Measurements from ENCODE around the gene PKIB.
"Not testable (repeated sequence)": the region's sequence is repeated elsewhere in the genome, so short reads cannot be mapped to it uniquely, and the experiment has no call there.

The PKIB gene

DNA sequence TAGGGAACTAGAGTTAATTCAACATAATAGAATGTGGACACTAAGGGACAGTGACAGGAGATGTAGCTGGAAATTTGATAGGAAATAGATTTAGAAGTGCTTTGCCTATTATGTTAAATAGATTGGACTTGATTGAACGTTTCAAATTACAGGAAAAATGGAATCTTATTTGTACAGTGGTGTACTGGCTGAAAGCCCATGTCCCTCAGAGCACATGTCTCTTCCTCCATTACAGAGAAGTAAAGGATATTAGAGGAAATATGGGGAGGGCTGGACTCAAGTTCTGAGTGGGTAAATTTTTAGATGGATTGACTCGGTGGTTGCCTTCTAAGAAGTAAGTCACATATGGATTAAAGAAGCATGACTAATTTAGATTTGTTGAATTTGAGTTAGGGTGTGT lies 11.4 kb downstream of the PKIB start:
- no peak for FAIRE-seq

DNA sequence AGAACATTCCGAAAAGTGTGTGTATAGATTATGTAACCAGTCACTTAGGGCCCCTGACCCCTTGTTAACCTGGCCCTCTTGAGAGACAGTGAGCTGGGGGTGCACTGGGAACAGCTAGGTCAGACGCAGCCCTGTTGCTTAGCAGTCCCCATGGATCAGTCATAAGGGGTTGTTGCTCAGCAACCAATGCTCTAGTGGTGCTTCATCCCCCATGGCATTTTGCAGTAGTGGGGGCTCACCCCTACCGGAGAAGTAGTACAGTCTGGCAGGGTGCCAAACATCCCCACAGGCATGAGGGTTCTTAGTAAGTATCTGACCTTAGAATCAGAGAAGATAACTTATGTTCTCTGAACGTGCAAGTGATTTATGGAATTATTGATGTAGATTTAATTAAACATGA lies 12.3 kb downstream of the PKIB start:
- no peak for FAIRE-seq

DNA sequence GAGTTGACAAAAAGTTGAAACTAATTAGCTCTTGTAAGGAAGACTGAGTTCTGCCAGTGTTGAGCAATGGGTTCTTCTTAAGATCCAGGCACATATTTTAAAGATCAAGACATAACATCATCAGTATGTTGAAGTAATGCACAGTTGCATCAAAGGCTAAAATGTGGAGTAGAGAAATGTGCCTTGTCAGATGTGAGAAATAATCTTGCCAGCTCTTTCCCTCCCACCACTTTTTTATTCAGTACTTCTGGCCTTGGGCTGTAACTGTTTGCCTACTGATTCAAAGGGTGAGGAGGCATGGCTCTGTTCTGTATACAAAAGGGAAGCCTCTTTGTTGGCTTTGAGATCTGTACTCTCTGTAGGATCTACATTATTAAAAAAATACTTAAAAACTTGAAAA lies 13.1 kb downstream of the PKIB start:
- no peak for FAIRE-seq

DNA sequence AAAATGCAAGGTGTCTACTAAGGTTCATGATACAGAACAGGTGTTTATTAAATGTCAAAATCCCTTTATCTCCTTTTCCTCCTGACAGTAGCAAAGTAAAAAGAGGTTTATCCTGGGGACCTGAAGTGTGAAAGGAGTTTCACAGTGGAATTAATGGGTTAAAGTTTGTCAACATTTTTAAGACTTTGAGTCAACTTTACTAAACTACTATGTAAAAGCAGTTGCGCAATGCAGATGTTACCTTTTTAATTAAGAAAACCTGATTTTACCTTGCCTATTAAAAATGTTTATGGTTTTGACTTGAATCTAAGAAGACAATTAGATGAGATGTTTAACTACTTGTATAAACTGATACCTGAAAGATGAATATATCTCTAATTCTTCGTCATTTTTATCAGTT lies 14.6 kb downstream of the PKIB start:
- no peak for FAIRE-seq

DNA sequence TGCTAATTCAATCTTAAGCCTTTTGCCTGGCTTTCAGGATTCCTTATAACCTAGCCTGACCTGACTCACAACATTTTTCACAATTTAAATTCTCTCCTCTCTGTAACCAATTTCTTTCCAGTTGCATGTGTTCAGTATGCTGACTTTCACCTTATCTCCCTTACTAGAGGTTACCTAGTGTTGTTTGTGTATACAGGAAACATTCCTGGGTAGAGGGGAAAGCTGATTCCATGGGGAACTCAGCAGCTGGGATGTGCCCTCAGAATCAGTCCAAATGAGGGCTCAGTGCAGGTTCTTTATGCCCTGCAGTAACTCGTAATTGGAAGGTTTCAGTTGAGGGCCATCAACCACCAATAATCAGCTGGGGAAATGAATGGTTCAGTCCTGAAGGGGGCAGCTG lies 18.5 kb downstream of the PKIB start:
- no peak for FAIRE-seq

DNA sequence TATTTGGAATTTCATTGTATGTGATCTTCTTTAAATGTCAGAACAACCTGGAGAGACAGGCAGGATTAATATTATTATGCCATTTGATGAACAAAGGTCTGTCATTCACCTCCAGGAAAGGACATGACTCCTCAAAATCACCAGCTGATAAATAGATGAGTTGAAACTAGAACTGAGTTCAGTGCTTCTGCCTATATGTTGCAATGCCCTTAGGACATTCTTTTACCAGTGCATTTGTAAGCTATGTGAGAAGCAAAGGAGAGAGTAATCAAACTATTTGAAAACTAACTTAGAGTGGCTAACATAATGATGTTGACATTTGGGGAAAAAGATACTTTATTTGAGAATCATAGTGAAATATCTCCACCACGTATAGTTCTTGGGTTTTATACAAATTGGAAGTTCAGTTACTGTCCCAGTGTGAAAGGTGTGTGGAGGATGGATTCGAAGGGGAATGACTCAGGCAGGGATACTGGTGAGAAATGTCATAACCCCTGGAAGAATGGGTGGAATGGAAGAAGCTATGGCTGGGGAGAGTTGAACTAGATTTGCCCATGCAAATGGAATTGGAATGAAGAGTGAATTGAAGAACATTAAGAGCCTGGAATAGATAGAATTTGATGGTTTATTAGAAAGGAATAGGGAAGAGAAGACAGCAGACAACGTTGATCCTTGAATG lies 21.5 kb downstream of the PKIB start:
- FAIRE-seq = no peak

DNA sequence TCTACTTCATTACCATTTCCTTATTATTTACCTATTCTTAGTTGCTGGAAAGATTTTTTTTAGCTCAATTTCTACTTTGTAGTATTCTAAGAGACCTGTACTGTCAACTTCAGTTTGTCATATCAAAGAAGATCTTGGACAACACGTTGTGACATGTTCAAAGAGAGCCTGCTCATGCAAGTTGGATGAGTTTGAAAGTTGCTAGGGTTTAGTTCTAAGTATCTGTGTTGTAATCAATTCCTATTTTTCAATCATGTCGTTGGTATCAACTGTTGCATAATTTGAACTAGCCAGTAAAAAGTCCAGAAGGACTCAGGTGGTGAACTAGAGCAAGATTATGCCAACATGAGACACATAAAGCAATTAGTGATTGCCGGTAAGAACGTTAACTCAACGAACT lies 30.2 kb downstream of the PKIB start:
- no peak for FAIRE-seq

DNA sequence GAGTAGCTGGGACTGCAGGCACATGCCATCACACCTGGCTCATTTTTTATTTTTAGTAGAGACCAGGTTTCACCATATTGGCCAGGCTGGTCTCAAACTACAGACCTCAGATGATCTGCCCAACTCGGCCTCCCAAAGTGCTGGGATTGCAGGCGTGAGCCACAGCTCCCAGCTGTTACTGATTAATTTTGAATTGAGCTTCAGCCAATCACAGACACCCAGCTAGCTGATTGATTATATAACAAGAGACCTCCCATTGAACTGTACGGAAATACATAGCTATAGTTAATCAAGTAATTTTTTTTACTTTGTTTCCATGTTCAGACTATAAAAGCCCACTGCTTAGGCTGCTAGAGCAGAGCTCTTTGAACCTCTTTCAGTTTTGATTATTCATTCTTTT lies 31.6 kb downstream of the PKIB start:
- no peak for FAIRE-seq

DNA sequence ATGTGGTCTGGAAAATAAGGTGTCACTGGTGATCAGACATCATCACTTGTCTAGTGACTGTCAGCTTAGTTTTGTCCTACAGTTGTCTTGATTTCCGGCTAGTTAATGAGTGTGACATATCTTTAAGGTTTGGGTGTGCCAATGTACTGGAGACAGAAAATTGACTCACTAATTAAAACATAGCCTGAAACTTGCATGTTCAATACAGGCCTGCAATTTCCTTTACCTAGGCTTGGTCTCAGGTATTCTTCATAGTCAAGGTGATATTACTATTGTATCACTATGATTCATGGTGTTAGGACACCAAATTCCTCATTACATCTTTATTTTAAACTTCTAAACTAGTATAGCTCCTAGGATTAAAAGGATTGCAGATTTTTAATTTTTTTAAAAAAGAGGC lies 32.4 kb downstream of the PKIB start:
- FAIRE-seq = not testable (repeated sequence)

DNA sequence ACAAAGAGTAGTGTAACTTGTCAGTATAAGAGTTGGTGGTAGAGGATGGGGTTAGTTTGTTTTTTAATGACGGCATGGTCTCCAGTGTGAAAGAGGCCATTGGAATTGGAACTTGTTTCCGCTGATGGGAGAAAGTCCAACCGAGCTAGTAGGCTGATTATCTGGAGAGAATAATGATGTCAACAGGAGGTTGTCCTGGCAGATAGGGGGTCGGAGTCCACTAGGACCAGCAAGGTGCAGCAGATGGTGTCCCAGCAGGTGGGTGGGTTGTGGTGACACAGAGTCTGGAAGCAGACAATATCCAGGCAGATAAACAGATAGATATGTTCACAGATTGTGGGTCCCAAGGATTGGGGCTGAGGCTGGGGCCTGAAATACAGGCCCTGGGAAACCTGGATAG lies 35.1 kb downstream of the PKIB start:
- no peak for FAIRE-seq

DNA sequence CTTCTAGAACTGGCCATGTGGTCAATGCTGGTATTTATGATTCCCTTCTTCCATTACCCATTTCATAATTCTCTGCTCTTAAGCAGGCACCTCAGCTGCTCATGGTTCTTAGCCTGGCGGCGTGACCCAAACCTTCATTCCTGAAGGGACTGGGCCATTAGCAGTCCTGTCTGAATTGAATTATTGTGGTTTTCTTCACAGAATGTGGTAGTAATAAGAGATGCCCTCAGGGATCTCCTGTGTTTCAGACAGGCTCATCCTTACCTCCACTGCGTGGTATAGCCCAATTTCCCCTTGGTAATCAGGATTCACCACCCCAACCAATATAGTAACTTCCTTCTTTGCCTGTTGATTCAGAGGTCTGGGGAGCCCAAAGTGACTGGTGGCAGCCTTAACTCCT lies 37.6 kb downstream of the PKIB start:
- no peak for FAIRE-seq

DNA sequence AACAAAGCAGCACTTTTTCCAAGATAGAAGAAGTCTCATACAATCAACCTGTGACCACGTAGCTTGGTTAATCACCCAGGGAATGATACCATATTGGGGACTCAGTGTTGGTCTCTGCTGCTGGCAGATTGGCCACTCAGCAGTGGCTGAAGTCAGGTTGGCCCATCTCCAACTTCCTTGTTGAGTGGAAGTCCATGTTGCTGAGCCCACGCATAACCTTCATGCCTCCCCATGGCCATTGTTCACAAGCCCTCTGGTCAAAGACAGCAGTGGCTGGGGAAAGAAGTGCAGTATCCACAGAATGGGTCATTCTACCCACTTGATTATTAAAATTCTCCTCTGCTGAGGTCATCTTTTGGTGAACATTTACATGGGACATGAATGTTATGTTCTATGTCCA lies 38.5 kb downstream of the PKIB start:
- FAIRE-seq = no peak

DNA sequence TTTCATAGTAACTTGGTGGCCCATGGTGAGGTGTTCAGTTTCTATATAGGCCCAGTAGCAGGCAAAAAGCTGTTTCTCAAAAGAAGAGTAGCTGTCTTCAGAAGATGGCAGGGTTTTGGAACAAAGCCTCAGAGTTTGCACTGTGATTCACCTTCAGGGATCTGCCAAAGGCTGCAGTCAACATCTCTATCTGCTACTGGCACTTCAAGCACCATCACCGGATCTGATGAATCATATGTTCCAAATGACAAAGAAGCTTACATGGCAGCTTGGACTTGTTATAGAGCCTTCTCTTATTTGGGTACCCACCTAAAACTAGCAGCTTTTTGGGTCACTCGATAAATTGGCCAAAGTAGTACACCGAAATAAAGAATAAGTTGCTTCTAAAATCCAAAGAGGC lies 39.5 kb downstream of the PKIB start:
- no peak for FAIRE-seq

DNA sequence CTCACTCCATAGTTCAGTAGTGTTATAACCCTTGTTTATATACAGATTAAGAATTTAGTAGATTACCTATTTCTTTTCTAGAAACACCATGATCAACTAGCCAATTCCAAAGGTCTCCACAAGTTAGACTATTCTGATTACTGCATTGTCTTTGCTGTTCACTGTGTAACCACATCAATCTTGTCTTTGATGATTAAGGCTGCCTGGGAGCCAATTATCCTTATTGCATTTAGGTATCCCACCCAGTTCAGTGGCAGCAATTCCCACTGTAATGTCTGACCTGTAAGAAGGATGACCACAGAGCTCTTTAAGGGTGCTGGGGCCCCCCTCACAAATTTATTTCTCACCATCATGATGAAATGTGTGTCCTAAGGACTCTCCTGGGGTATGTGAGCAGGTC lies 40.2 kb downstream of the PKIB start:
- FAIRE-seq = no peak

DNA sequence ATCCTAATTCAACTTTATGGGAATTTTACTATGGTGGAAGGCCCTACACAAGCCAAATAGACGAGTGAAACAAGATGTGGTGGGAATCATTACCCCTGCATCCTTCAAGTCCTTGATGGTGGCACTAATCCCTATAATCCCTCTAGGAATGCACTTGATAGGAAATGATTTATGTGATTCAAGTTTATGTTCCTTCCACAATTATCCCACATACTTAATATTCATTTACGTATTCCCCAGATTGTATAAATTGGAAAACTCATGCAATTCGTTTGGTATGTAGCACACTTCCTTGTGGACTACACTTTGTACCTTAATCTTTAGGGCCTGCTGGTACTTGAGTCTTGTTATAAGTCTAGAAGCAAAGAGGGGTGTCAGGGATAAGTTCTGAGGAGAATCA lies 40.8 kb downstream of the PKIB start:
- FAIRE-seq = no peak

DNA sequence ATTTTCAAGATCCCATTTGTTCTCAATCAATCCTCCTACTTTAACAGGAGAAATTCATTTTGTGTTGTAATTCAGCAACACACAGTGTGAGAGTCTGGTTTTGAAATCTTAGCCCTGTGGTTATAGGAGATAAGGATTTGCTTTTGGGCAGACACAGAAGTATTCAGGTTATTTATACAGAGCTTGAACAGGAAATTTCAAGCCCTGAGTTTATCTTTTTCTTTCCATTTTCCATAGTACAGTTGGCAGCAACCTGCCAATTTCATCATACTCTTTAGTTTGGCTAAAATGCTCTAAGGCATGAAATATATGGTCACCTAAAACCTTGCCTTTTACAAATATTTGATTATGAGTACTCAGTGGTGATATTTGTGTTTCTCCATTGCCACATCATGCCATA lies 41.4 kb downstream of the PKIB start:
- FAIRE-seq = no peak

DNA sequence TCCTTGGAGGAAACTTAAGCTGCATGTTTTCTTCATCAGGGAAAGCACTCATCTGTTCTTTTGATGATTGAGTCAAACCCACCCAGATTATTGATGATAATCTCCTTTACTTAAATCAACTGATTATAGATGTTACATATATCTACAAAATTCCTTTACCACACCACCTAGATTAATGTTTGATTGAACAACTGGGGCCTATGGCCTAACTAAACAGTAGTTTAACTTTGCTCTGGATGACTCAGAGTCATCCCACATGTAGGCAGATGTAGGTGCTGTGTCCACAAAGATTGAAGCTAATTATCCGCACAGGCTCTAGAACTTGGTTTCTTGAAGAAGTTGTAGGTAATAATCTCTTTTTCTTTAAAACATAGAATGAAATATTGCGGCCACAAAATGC lies 42.2 kb downstream of the PKIB start:
- no peak for FAIRE-seq

DNA sequence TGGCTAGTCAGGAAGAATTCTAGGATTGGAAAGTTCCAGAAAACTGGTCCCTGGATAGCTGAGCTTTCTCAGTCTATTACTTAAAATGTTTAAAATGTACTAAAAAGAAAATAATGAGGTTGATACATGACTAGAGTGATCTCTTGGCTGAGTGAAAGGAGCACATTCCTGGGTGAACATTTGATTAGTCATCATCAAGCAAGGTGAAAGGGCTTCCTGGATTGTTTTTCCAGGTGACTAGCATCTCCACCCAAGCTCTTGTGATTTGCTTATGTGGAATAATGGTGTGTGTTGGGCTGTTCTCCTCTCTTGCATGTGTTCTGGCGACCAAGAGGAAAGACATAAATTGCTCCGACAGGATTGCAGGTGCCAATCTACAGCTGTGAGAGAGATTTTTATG lies 42.9 kb downstream of the PKIB start:
- FAIRE-seq = no peak

DNA sequence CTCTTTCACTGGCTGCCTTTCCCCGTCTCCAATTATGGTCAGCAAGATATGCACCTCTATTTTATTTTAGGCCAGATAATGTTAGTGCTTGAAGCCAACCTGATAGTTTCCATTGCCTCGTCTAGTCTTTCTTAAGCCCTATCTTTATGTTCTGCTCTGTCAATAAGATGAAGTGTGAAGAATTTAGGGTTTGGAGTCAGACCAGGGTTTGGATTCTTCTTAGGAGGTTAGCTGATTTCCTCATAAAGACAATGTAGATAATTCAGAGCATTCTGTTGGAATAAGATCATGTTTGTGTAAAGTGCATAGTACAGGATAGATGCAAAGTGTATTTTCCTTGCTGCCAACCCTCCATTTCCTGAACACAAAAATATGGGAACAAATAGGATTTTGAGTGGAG lies 43.8 kb downstream of the PKIB start:
- no peak for FAIRE-seq

DNA sequence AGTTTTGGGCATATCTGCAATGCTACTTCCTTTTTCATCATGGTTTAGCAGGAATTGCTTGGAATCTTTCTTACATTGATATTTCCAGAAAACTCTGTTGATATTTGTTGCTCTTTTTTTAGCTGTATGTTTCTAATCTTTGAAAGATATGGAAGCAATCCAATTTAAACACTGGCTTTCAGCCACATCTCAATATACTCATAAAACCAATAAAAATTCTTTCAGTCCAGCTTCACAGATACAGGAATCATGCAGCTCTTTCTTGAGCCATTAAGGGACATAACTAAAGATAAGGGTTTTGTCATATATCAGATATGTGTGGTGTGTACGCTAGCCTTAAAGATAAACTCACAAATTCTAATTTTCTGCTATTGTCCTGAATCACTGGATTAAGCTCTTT lies 47.4 kb downstream of the PKIB start:
- FAIRE-seq = no peak

DNA sequence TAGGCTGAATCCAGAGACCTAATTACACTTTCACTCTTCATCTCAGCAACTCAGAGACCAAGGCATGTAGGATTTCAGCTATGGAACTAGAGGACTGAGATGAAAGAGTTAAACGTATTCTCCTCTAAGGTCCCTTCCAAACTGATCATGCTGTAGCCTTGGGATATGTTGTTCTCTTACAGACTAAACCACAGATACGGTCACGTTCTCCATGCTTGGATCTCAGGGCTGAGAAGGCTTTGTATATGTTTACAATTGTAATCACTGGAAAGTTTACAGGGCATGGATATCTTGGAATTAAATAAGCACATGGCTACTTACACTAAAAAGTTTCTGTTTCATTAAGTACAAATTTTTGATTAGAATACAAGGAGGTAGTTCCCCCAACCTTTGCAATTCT lies 50.1 kb downstream of the PKIB start:
- FAIRE-seq = no peak

DNA sequence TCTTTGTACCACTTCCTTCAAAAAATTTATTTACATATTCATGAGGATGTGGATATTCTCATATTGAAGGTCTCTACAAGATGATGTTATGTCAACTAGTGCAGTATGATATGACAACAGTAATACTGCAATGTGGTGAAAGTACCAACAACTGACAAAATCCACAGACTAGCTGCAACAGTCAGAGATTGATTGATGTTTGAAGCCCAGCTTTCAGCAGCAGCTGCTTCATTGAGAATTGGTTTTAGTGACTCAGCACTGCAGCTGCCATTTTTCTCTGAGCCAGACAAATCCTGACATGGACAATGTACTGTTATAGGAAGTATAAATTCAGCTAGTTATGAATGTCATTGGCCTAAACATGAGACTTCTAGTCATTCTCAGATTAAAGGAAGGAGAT lies 53.8 kb downstream of the PKIB start:
- no peak for FAIRE-seq

DNA sequence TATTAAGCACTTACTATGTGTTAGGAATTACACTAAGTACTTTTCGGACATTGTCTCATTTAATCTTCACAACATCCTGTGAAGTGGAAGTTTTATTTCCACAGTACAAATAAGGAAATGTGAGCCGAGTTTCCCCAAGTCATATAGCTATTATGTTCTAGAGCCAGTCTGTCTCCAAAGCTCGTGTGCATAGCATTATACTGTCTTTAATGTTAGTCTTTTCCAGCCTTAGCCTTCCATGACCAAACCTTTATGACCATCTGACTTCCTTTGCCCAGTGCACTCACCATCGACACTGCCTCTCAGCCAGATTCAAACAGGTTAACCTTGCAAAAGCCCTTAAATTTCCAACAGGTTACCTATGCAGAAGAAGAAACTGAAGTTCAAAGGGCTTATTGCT lies 55.7 kb downstream of the PKIB start:
- no peak for FAIRE-seq

DNA sequence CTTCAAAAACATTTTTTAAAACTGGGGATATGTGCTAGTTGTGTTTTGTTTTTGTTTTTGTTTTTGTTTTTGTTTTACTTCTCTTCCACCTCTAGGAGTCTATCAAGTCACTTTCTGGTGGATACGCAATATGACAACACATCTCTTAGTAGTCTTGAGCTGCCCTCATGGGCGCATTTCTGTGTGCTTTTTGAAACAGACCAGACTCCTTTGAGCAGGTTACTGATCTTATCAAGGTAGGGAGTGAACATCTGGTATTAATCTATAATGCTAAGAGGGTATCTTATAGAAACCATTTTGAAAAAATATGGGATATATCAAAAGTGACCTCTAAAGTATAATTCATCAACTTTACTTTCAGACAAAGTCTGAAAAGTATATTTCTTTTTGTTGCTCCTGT lies 56.2 kb downstream of the PKIB start:
- FAIRE-seq = no peak

DNA sequence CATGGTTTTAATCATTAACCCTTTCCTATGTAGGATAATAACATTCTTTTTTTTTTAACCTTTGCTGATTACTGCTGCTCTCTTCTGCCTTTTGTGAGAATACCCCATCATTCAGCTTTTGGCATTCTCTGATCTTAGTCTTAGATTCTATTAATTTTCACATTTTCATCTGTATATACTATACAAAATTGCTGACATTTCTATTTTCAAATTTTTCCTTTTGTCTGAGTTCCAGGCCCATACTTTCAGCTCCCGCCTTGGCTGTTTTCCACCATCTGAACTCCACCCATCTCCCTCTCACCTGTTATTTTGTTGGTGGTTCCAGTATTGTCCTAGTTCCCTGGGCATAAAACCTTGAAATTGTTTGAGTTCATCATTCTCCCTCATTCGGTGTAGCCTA lies 59.2 kb downstream of the PKIB start:
- no peak for FAIRE-seq

DNA sequence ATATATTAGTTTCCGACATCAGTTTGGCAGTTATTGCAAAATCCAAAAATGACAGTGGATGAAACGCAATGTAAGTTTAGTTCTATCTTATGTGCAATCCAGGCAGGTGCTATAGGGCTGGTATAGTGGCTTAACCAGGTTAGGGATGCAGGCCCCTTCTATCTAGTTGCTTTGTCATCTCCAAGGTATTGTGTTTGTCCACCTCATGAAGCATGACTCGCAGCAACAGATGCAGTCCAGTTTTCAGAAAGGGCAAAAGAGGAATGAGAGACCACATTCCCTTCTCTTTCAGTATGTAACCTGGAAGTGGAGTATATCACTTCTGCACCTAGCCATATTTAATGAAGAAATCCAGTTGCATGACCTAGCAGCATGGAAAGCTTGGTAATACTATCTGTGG lies 59.7 kb downstream of the PKIB start:
- FAIRE-seq = no peak

Data from G401.6 (cell line).